ENCODE data around the gene RBM25.
A peak's percentile ranks its signal among the peaks of the same experiment; 100 is the strongest.
"Not testable (repeated sequence)": the region's sequence is repeated elsewhere in the genome, so short reads cannot be mapped to it uniquely, and the experiment has no call there.

The RBM25 gene
- total RNA-seq: 199 to 254 reads per million in 2 experiments

DNA sequence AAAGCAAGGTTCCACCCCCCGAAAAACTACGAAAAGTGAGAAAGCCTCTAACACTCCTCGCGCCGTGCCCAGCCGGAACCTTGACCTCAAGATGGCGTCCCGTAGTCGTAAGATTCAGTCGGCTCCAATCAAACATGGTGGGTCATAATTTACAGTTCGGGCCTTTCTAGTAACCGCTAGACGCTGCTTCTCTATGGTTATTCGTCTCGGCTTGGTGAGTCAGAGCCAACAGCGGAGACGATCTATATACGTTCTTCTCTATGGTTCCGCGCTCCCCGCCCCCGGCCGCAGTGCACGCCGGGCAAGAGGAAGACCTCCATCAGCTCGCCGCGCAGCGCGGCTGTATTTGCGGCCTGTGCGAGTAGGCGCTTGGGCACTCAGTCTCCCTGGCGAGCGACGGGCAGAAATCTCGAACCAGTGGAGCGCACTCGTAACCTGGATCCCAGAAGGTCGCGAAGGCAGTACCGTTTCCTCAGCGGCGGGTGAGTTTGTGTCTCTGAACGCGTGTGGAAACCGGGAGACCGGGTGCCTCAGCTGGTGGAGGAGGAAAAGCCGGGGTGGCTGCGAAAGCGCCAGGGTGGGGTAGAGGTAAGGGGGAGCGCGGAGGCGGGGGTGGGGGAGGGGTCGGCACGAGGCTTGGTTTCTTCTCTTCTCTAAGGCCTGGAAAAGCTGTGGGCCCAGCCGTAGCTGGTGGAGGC is at the start of gene RBM25:
RBM25 (plus strand) TSS at position 311 of the 698 bp plus-strand sequence. CDS start 13,108 bp downstream, outside the sequence.
- peak; percentile 90 for DNase-seq (ENCODE audit: low read depth)

- not testable (repeated sequence) for DNase-seq (ENCODE audit: low read depth)
These were observed 47.1 kb upstream of the RBM25 start for GRCh38 chr14:73011189-73011588.

- no peak for DNase-seq (ENCODE audit: low read depth)
These were observed 44.2 kb upstream of the RBM25 start for GRCh38 chr14:73014105-73014504.

DNA sequence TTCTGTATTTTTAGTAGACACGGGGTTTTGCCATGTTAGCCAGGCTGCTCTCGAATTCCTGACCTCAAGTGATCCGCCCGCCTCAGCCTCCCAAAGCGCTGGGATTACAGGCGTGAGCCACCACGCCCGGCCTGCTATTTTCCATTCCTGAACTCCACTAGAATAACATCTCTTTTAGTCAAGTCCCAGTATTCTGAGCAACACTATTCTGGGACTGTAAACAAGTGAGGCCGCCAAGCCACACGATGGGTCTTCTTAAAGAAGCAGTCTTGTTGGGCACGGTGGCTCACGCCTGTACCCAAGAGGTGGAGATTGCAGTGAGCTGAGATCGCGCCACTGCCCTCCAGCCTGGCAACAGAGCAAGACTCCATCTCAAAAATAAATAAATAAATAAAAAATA is 42.8 kb upstream of the RBM25 start:
- DNase-seq (ENCODE audit: low read depth): not testable (repeated sequence)

DNA sequence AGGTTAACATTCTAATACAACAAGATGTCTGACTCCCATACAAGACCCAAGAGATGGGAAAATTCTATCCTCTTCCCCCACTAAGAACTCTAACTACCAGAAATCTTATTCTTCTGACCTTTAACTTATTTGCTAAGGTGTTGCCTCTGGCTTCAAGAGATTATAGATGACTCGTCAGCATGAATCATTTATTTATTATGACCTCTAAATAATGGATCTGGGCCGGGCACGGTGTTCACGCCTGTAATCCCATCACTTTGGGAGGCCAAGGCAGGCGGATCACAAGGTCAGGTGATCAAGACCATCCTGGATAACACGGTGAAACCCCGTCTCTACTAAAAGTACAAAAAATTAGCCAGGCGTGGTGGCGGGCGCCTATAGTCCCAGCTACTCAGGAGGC is 42.3 kb upstream of the RBM25 start:
- not testable (repeated sequence) for DNase-seq (ENCODE audit: low read depth)

DNA sequence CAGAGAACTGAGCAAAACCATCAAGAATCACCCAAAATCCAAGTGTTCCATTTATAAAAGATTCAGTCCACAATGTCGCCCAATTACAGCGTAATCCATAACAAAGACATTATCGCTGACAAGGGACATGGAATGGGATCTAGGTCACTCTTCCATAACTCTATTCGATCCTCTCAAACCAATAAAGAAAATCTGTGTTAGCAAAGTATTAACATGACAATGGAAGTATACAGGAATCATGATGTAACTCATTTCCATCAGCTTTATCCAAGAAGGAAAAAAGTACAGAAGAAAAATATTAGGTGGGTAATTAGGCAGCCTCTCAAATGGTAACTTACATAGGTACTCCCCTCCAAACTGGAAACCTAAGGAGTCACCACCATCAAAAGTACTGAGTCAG is 36.3 kb upstream of the RBM25 start:
- no peak for DNase-seq (ENCODE audit: low read depth)

DNA sequence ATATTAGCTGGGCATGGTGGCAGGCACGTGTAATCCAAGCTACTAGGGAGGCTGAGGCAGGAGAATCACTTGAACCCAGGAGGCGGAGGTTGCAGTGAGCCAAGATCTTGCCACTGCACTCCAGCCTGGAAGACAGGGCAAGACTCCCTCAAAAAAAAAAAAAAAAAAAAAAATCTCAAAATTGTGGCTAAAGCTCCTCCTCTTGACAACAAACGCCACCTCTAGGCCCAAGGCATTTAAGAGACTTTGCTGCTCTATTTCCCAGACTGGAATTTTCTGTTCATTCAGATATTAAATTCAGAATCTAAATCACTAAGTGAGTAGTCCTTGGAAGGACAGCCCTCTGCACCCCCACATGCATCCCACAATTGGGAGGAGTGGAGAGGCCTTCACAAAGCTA is 32.8 kb upstream of the RBM25 start:
- no peak for DNase-seq (ENCODE audit: low read depth)

DNA sequence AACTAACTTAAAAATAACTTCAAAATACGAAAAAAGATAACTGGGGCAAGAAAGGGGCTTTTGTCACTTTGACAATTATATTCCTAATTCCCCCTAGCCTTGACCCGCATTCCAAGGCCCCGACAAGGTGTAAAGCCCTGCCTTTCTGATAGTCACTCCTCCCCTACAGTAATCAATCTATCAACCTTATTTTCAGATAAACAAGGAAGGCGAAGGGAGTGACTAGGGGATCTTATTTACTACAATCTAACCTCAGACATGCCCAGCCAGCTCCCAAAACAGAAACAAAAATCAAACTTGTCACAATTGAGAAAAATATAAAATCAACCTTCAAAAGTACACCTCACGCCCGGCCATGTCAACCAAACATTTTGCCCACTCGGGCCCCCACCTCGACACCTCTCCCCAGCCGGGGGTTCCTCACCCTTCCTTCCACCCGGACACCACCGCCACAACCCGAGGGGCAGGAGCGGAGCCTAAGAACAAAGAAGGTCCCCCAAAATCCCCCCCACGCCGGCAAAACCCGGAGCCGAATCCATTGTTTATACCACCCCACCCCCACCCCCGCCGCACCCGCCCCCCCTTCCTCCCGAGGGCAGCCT is 32.0 kb upstream of the RBM25 start:
- DNase-seq (ENCODE audit: low read depth): no peak

GRCh38 chr14:73026845-73027542 is 31.3 kb upstream of the RBM25 start, which contains the start of gene ZFYVE1:
Gene ZFYVE1, minus strand, starts transcription at chr14:73027106. Its CDS starts 2,598 bp downstream, at chr14:73024508.
- DNase-seq (ENCODE audit: low read depth): peak; percentile 83

DNA sequence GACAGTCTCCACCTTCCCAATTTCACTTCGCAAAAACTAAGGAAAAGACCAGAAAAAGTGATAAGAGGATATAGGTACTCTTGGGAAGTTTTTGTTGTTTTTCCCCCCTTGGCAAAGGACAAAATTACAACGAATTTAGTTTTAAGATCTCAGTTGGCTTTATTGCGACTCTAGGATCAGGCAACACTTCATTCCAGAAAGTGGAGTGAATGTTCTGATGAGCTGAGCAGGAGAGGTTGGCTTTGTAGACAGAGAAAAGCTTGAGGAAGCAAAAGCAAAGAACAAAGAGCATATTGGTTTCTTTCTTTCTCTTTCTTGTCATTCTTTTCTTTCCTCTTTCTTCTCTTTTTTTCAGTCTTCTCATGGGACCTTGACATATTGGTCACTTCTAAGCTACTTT is 30.8 kb upstream of the RBM25 start:
- no peak for DNase-seq (ENCODE audit: low read depth)

DNA sequence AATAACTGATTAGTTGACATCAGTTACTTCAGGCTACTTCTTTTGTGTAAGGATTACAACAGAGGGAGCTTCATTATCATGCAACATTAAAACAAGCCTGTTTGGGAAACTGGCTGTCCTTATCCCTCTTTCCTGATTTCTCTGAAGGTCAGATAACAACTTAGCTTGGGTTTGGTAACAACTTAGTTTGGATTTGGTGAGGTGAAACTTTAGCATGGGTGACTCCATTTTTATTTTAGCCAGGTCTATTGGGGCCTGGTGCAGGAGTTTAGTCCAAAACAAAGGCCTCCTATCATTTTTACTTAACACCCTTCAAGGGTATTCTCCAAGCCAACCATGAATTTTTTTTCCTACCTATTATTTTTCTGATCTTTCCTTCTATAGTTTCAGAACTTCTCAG is 30.4 kb upstream of the RBM25 start:
- no peak for DNase-seq (ENCODE audit: low read depth)

DNA sequence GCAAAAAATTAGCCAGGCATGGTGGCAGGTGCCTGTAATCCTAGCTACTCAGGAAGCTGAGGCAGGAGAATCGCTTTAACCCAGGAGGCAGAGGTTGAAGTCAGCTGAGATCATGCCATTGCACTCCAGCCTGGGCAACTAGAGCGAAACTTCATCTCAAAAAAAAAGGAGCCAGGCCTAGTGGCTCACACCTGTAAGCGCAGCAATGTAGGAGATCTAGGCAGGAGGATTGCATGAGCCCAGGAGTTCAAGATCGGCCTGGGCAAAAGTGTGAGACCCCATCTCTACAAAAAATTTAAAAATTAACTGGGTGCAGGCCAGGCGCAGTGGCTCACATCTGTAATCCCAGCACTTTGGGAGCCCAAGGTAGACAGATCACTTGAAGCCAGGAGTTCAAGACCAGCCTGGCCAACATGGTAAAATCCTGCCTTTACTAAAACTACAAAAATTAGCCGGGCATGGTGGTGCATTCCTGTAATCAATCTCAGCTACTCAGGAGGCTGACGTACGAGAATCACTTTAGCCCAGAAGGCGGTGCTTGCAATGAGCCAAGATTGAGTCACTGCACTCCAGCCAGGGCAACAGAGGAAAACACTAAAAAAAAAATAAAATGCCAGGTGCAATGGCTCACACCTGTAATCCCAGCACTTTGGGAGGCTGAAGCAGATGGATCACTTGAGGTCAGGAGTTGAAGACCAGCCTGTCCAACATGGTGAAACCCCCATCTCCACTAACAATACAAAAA is 21.5 kb upstream of the RBM25 start:
- not testable (repeated sequence) for DNase-seq (ENCODE audit: low read depth)

DNA sequence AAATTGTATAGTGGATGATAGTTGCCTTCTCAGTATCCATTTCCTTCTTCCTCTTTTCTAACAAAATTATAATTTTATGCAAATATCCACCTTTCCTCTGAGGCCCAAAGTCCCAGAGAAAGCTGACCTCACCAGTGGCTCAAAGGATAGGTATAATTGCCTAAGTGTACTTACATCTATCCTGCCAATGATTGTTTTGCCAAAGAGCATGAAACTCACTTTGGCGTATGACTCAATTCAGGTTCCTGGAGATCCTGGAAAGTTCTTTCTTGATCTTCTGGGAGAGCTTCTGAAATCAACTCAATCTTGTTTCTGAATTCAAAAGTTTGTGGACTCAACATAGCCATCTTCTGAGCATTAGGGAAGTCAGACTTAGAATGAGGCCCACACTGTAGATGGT is 10.5 kb upstream of the RBM25 start:
- DNase-seq (ENCODE audit: low read depth): no peak

GRCh38 chr14:73049428-73049827 is 8.9 kb upstream of the RBM25 start:
- DNase-seq (ENCODE audit: low read depth): no peak

- DNase-seq (ENCODE audit: low read depth): no peak
These were observed 3.1 kb upstream of the RBM25 start for GRCh38 chr14:73055251-73055650.

DNA sequence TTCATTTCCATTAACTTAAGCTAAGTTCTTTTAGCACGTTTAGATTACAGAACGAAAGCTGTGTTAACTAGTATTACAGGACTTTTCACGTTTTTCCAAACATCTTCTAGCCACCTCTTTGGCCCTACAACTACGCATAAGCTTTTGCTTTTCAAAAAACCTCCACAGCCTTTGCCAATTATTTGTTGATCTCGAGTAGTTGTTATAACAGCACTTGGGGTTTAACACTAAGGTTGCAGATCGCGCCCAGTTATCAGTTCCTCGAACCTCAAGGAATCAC is 450 bp upstream of the RBM25 start:
- DNase-seq (ENCODE audit: low read depth): no peak

GRCh38 chr14:73058922-73059673 is 764 bp downstream of the RBM25 start:
- DNase-seq (ENCODE audit: low read depth): no peak

DNA sequence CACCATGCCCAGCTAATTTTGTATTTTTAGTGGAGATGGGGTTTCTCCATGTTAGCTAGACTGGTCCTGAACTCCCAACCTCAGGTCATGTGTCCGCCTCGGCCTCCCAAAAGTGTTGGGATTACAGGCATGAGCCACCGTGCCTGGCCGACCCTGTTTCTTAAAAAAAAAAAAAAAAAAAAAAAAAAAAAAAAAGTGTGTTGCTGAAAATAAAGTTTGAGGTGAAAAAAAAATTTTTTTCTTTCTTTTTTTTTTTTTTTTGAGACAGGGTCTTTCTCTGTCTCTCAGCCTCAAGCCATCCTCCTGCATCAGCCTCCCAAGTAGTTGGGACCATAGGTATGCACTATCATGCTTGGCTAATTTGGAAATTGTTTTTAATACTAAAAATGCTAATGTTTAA is 11.3 kb downstream of the RBM25 start:
- DNase-seq (ENCODE audit: low read depth): no peak

- DNase-seq (ENCODE audit: low read depth): no peak
These were observed 32.7 kb downstream of the RBM25 start for GRCh38 chr14:73091044-73091443.

DNA sequence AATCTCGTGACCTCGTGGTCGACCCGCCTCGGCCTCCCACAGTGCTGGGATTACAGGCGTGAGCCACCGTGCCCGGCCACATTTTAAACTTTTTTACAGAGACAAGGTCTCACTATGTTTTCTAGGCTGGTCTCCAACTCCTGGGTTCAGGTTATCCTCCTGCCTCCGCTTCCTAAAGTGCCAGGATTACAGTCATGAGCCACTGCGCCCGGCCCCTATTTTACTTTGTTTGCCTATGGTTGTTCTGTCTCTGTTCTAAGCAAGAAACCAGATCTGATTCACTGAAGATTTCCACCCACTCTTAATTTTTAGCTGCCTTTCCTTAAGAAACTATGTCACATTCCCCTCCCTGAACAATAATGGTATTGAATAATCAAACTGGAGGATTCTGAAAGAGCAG is 39.1 kb downstream of the RBM25 start:
- no peak for DNase-seq (ENCODE audit: low read depth)

GRCh38 chr14:73100334-73100733 is 42.0 kb downstream of the RBM25 start:
- no peak for DNase-seq (ENCODE audit: low read depth)
